GM23338 (cell line): Measurements from ENCODE around the gene NPLOC4. TPM values are rescaled to one million over a fixed set of nuclear protein-coding genes. Genes with fewer than 3 reads are reported as not detected.

Experiments used
- ATAC-seq: fragments of 200-7000 bp; cut with Tn5 transposase; 3 replicates; pipeline ENCODE4 v1.9.1; 2020
- DNase-seq: peaks from one replicate; pipeline ENCODE4 v3.0.0-alpha.2; 2015; ENCODE audit warnings: low spot score
- H2AFZ ChIP-seq: fragments of 200-600 bp; sonication (generic); 2 replicates; pipeline ENCODE4 v1.8.0; 2016; ENCODE audit warnings: antibody characterized with exemption, mild to moderate bottlenecking, moderate library complexity
- H3F3A ChIP-seq: fragments of 200-600 bp; sonication (generic); replicated peaks from 2 replicates; pipeline ENCODE4 v1.8.0; 2017; ENCODE audit warnings: antibody characterized with exemption, mixed run types, low read depth
- H3K27ac ChIP-seq: fragments of 200-600 bp; sonication (generic); 2 replicates; pipeline ENCODE4 v1.6.1; 2016; ENCODE audit warnings: low read depth
- H3K27me3 ChIP-seq: fragments of 200-600 bp; sonication (generic); 2 replicates; pipeline ENCODE4 v1.8.0; 2016; ENCODE audit warnings: mild to moderate bottlenecking, mixed run types, moderate library complexity; ENCODE audit not compliant: insufficient read depth
- H3K36me3 ChIP-seq: fragments of 200-600 bp; sonication (generic); 2 replicates; pipeline ENCODE4 v1.8.0; 2016; ENCODE audit warnings: mild to moderate bottlenecking; ENCODE audit not compliant: insufficient read depth
- H3K4me1 ChIP-seq: fragments of 200-600 bp; sonication (generic); 2 replicates; pipeline ENCODE4 v1.8.0; 2016; ENCODE audit warnings: mild to moderate bottlenecking, moderate library complexity; ENCODE audit not compliant: insufficient read depth
- H3K4me2 ChIP-seq: fragments of 200-600 bp; sonication (generic); 2 replicates; pipeline ENCODE4 v1.7.1; 2017; ENCODE audit warnings: mixed run types
- H3K4me3 ChIP-seq: fragments of 200-600 bp; sonication (generic); 2 replicates; pipeline ENCODE4 v1.6.1; 2016; ENCODE audit warnings: mixed run types
- H3K79me2 ChIP-seq: fragments of 200-600 bp; sonication (generic); replicated peaks from 2 replicates; pipeline ENCODE4 v1.8.0; 2017; ENCODE audit warnings: mild to moderate bottlenecking; ENCODE audit not compliant: insufficient read depth
- H3K9me2 ChIP-seq: fragments of 200-600 bp; sonication (generic); 2 replicates; pipeline ENCODE4 v1.8.0; 2017; ENCODE audit not compliant: insufficient read depth
- H4K20me1 ChIP-seq: fragments of 200-600 bp; sonication (generic); replicated peaks from 2 replicates; pipeline ENCODE4 v1.8.0; 2017; ENCODE audit warnings: mild to moderate bottlenecking; ENCODE audit not compliant: insufficient read depth
- H3K27ac Mint-ChIP-seq: 2 replicates; pipeline ENCODE4 v1.8.0; 2020; ENCODE audit warnings: inconsistent platforms, mild to moderate bottlenecking, moderate library complexity, mixed read lengths
- H3K27me3 Mint-ChIP-seq: 3 replicates; pipeline ENCODE4 v1.8.0; 2022; ENCODE audit warnings: low read depth, mild to moderate bottlenecking, moderate library complexity, mixed read lengths, inconsistent platforms; ENCODE audit not compliant: insufficient read depth, poor library complexity
- H3K36me3 Mint-ChIP-seq: 3 replicates; pipeline ENCODE4 v1.8.0; 2021; ENCODE audit warnings: low read depth, mild to moderate bottlenecking, inconsistent platforms, moderate library complexity, mixed read lengths
- H3K4me1 Mint-ChIP-seq: 3 replicates; pipeline ENCODE4 v1.8.0; 2020; ENCODE audit warnings: mild to moderate bottlenecking, inconsistent platforms, mixed read lengths
- H3K4me3 Mint-ChIP-seq: 3 replicates; pipeline ENCODE4 v1.8.0; 2021; ENCODE audit warnings: moderate library complexity, mild to moderate bottlenecking, inconsistent platforms, mixed read lengths
- H3K9me3 Mint-ChIP-seq: 3 replicates; pipeline ENCODE4 v1.8.0; 2020; ENCODE audit warnings: moderate library complexity, mild to moderate bottlenecking, inconsistent platforms, mixed read lengths
- CREB1 ChIP-seq: fragments of 250-450 bp; sonication (Bioruptor Pico); IDR thresholded peaks from 2 replicates; pipeline ENCODE4 v1.5.0; 2020; ENCODE audit warnings: low read depth, mild to moderate bottlenecking, moderate library complexity
- EZH2phosphoT487 ChIP-seq: fragments of 200-600 bp; sonication (generic); IDR thresholded peaks from one replicate; pipeline ENCODE4 v1.8.1; 2018; ENCODE audit warnings: antibody characterized with exemption; ENCODE audit not compliant: unreplicated experiment
- JUNB ChIP-seq: IDR thresholded peaks from one replicate; pipeline ENCODE4 v1.6.1; 2016; ENCODE audit warnings: antibody characterized with exemption; ENCODE audit not compliant: unreplicated experiment
- NANOG ChIP-seq: IDR thresholded peaks from 2 replicates; pipeline ENCODE4 v1.6.1; 2016; ENCODE audit warnings: antibody characterized with exemption, borderline replicate concordance
- POLR2AphosphoS5 ChIP-seq: IDR thresholded peaks from 2 replicates; pipeline ENCODE4 v1.6.1; 2016; ENCODE audit warnings: antibody characterized with exemption, low read depth
- STAT1 ChIP-seq: IDR thresholded peaks from one replicate; pipeline ENCODE4 v1.6.1; 2016; ENCODE audit warnings: antibody characterized with exemption; ENCODE audit not compliant: unreplicated experiment
- ZNF114 ChIP-seq: fragments of 250-450 bp; sonication (Bioruptor Pico); IDR thresholded peaks from 2 replicates; pipeline ENCODE4 v1.5.0; 2020; ENCODE audit warnings: mild to moderate bottlenecking, moderate library complexity
- ZNF331 ChIP-seq: fragments of 250-450 bp; sonication (Bioruptor Pico); IDR thresholded peaks from 2 replicates; pipeline ENCODE4 v1.5.0; 2020; ENCODE audit warnings: low read depth, mild to moderate bottlenecking, moderate library complexity
- ZNF462 ChIP-seq: fragments of 250-450 bp; sonication (Bioruptor Pico); IDR thresholded peaks from 2 replicates; pipeline ENCODE4 v1.5.0; 2020; ENCODE audit warnings: mild to moderate bottlenecking, moderate library complexity
- polyA plus RNA-seq: library from polyadenylated mRNA; unstranded; fragments of >200 nt; fragmentation: Nextera tagmentation; extraction: Ambion mirVana; gene quantifications from 2 replicates; pipeline ENCODE4 v1.2.1, GENCODE V29; 2016
- total RNA-seq: library from RNA; depleted of rRNA; stranded (reverse); fragments of >200 nt; shearing (Covaris generic); gene quantifications from 2 replicates; pipeline ENCODE4 v1.2.3, GENCODE V29; 2014
- TF ChIP-seq, protein P1 (sequence below), 2 experiments: fragments of 200-600 bp in 1 of 2; sonication (generic) in 1 of 2; conservative IDR thresholded peaks; 2 replicates each; pipeline versions ENCODE4 v1.5.1 to v1.6.1; 2016 to 2017; ENCODE audit warnings: antibody characterized with exemption in 2 of 2, low read depth in 2 of 2, mild to moderate bottlenecking in 2 of 2, moderate library complexity in 1 of 2
- TF ChIP-seq, protein P2 (sequence below): IDR thresholded peaks from 2 replicates; pipeline ENCODE4 v1.6.1; 2016; ENCODE audit warnings: antibody characterized with exemption

NPLOC4 gene
- total and polyA plus RNA-seq, 2 experiments from 2014 or later, result 24.1 to 79.1 TPM

DNA sequence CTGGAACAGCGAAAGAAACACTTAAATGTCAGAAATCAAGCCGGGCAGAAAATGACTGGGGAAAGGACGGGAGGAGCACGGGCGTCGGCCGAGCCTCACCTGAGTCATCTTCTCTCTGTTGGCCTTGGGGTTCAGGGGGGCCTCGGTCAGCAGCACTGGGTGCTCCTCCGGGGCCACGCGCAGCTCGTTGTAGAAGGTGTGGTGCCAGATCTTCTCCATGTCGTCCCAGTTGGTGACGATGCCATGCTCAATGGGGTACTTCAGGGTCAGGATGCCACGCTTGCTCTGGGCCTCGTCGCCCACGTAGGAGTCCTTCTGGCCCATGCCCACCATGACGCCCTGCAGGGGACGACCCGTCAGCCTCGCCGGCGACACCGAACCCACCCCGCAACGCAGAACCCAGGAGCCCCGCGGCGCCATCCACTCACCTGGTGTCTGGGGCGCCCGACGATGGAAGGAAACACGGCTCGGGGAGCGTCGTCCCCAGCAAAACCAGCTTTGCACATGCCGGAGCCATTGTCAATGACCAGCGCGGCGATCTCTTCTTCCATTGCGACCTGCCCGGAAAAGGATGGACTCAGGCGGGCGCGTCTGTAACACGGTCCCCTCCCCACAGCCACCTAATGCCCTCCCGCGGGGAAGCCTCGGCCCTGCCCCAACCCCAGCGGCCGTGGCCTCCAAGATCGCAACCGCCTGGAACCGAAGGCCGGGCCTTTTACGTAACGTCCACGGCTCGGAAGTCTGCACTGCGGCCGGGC, 124.9 kb downstream of the NPLOC4 start:
- Histone ChIP-seq H3K9me2 (no peaks in the 10 kb centered on the region), H3K36me3 (peaks cover 36% of the 10 kb centered on the region), H3K27ac (peak overlapping the region; percentile 69; the same call in 1 of the 2 replicates), H3K4me3 (peak overlapping the region; percentile 97), H3K4me1 (peaks cover 20% of the 10 kb centered on the region), H2AFZ (no peak overlapping the region), H3K4me2 (peak overlapping the region; percentile 96), H3K27me3 (no peaks in the 10 kb centered on the region), H3K79me2 (peaks cover 53% of the 10 kb centered on the region), H3F3A (peaks cover 51% of the 10 kb centered on the region), H4K20me1 (peaks cover 40% of the 10 kb centered on the region)
- Mint-ChIP-seq H3K4me1 (peaks cover 27% of the 10 kb centered on the region), H3K36me3 (peaks cover 50% of the 10 kb centered on the region), H3K27ac (peak overlapping the region; percentile 91), H3K9me3 (peaks cover 42% of the 10 kb centered on the region), H3K27me3 (peaks cover 64% of the 10 kb centered on the region), H3K4me3 (peak overlapping the region; percentile 98)
- TF ChIP-seq STAT1, result no peak
- peak; percentile 52; the same call in 1 of the 2 replicates for TF ChIP-seq POLR2AphosphoS5
- ATAC-seq, result no peak
- DNase-seq, result no peak

GRCh38 chr17:81511554-81511803, 125.4 kb downstream of the NPLOC4 start:
- H3K36me3 Mint-ChIP-seq, result peaks cover 50% of the 10 kb centered on the region
- peak overlapping the region; percentile 96 for H3K4me2 ChIP-seq
- H3K27me3 Mint-ChIP-seq, result peaks cover 63% of the 10 kb centered on the region
- H3K36me3 ChIP-seq, result peaks cover 36% of the 10 kb centered on the region
- no peaks in the 10 kb centered on the region for H3K9me2 ChIP-seq
- peak overlapping the region; percentile 98 for H3K4me3 Mint-ChIP-seq
- peaks cover 20% of the 10 kb centered on the region for H3K4me1 ChIP-seq
- H3K79me2 ChIP-seq, result peaks cover 49% of the 10 kb centered on the region
- H3K27ac Mint-ChIP-seq, result peak overlapping the region; percentile 91
- peaks cover 42% of the 10 kb centered on the region for H3K9me3 Mint-ChIP-seq
- H3K27ac ChIP-seq, result peak overlapping the region; percentile 69; the same call in 1 of the 2 replicates
- peaks cover 40% of the 10 kb centered on the region for H4K20me1 ChIP-seq
- peaks cover 23% of the 10 kb centered on the region for H3K4me1 Mint-ChIP-seq
- H3F3A ChIP-seq, result peaks cover 51% of the 10 kb centered on the region
- no peaks in the 10 kb centered on the region for H3K27me3 ChIP-seq
- no peak for DNase-seq
- ATAC-seq, result no peak
- peak overlapping the region; percentile 97 for H3K4me3 ChIP-seq
- H2AFZ ChIP-seq, result no peak overlapping the region
- TF ChIP-seq ZNF462 (no peak), NANOG (no peak), CREB1 (CRISPR knock-in tag) (no peak), STAT1 (no peak), ZNF331 (CRISPR knock-in tag) (no peak), EZH2phosphoT487 (no peak), JUNB (no peak), ZNF114 (CRISPR knock-in tag) (no peak)
- TF ChIP-seq, protein P1, sequence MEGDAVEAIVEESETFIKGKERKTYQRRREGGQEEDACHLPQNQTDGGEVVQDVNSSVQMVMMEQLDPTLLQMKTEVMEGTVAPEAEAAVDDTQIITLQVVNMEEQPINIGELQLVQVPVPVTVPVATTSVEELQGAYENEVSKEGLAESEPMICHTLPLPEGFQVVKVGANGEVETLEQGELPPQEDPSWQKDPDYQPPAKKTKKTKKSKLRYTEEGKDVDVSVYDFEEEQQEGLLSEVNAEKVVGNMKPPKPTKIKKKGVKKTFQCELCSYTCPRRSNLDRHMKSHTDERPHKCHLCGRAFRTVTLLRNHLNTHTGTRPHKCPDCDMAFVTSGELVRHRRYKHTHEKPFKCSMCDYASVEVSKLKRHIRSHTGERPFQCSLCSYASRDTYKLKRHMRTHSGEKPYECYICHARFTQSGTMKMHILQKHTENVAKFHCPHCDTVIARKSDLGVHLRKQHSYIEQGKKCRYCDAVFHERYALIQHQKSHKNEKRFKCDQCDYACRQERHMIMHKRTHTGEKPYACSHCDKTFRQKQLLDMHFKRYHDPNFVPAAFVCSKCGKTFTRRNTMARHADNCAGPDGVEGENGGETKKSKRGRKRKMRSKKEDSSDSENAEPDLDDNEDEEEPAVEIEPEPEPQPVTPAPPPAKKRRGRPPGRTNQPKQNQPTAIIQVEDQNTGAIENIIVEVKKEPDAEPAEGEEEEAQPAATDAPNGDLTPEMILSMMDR (conservative IDR thresholded peaks at IDR 0.05; ENCODE audit: low read depth in 2 of 2), result no peak
- TF ChIP-seq, protein P2, sequence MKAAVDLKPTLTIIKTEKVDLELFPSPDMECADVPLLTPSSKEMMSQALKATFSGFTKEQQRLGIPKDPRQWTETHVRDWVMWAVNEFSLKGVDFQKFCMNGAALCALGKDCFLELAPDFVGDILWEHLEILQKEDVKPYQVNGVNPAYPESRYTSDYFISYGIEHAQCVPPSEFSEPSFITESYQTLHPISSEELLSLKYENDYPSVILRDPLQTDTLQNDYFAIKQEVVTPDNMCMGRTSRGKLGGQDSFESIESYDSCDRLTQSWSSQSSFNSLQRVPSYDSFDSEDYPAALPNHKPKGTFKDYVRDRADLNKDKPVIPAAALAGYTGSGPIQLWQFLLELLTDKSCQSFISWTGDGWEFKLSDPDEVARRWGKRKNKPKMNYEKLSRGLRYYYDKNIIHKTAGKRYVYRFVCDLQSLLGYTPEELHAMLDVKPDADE, result no peak
